ENCODE measurements around the gene PRKAR1A. TPM values are rescaled to one million over a fixed set of nuclear protein-coding genes. Genes with fewer than 3 reads are reported as not detected.

PRKAR1A gene
- total RNA-seq, 1 donor from 2014 or later: 226 TPM

- Histone ChIP-seq H3K4me3 (ENCODE audit: low read depth, low read length) (no peak overlapping the region), H3K27me3 (ENCODE audit: control insufficient read depth, insufficient read depth, low read length) (no peaks in the 10 kb centered on the region), H3K36me3 (ENCODE audit: control insufficient read depth, insufficient read depth, low read length) (no peaks in the 10 kb centered on the region)
- no peak for DNase-seq (ENCODE audit: low read depth)
- no peak for FAIRE-seq
- TF ChIP-seq, protein P1, sequence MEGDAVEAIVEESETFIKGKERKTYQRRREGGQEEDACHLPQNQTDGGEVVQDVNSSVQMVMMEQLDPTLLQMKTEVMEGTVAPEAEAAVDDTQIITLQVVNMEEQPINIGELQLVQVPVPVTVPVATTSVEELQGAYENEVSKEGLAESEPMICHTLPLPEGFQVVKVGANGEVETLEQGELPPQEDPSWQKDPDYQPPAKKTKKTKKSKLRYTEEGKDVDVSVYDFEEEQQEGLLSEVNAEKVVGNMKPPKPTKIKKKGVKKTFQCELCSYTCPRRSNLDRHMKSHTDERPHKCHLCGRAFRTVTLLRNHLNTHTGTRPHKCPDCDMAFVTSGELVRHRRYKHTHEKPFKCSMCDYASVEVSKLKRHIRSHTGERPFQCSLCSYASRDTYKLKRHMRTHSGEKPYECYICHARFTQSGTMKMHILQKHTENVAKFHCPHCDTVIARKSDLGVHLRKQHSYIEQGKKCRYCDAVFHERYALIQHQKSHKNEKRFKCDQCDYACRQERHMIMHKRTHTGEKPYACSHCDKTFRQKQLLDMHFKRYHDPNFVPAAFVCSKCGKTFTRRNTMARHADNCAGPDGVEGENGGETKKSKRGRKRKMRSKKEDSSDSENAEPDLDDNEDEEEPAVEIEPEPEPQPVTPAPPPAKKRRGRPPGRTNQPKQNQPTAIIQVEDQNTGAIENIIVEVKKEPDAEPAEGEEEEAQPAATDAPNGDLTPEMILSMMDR (IDR thresholded peaks at IDR 0.05; ENCODE audit: insufficient read depth, low read length, severe bottlenecking): no peak
Measured at GRCh38 chr17:68587026-68587425, 74.8 kb downstream of the PRKAR1A start.

GRCh38 chr17:68587847-68588246 lies 75.6 kb downstream of the PRKAR1A start:
- DNase-seq (ENCODE audit: low read depth) (no peak), FAIRE-seq (no peak)
- TF ChIP-seq, protein P1 (IDR thresholded peaks at IDR 0.05; ENCODE audit: insufficient read depth, low read length, severe bottlenecking): no peak
- H3K36me3 ChIP-seq (ENCODE audit: control insufficient read depth, insufficient read depth, low read length): no peaks in the 10 kb centered on the region
- no peaks in the 10 kb centered on the region for H3K27me3 ChIP-seq (ENCODE audit: control insufficient read depth, insufficient read depth, low read length)
- H3K4me3 ChIP-seq (ENCODE audit: low read depth, low read length): no peak overlapping the region

GRCh38 chr17:68588362-68588761 lies 76.1 kb downstream of the PRKAR1A start:
- H3K4me3 ChIP-seq (ENCODE audit: low read depth, low read length): no peak overlapping the region
- TF ChIP-seq, protein P1 (IDR thresholded peaks at IDR 0.05; ENCODE audit: insufficient read depth, low read length, severe bottlenecking): no peak
- H3K36me3 ChIP-seq (ENCODE audit: control insufficient read depth, insufficient read depth, low read length): no peaks in the 10 kb centered on the region
- no peak for FAIRE-seq
- no peak for DNase-seq (ENCODE audit: low read depth)
- no peaks in the 10 kb centered on the region for H3K27me3 ChIP-seq (ENCODE audit: control insufficient read depth, insufficient read depth, low read length)

GRCh38 chr17:68589086-68589485 lies 76.9 kb downstream of the PRKAR1A start:
- Histone ChIP-seq H3K36me3 (ENCODE audit: control insufficient read depth, insufficient read depth, low read length) (no peaks in the 10 kb centered on the region), H3K27me3 (ENCODE audit: control insufficient read depth, insufficient read depth, low read length) (no peaks in the 10 kb centered on the region), H3K4me3 (ENCODE audit: low read depth, low read length) (no peak overlapping the region)
- DNase-seq (ENCODE audit: low read depth): no peak
- TF ChIP-seq, protein P1 (IDR thresholded peaks at IDR 0.05; ENCODE audit: insufficient read depth, low read length, severe bottlenecking): no peak
- FAIRE-seq: no peak

- TF ChIP-seq, protein P1 (IDR thresholded peaks at IDR 0.05; ENCODE audit: insufficient read depth, low read length, severe bottlenecking): no peak
- H3K36me3 ChIP-seq (ENCODE audit: control insufficient read depth, insufficient read depth, low read length): no peaks in the 10 kb centered on the region
- no peaks in the 10 kb centered on the region for H3K27me3 ChIP-seq (ENCODE audit: control insufficient read depth, insufficient read depth, low read length)
- no peak for FAIRE-seq
- H3K4me3 ChIP-seq (ENCODE audit: low read depth, low read length): no peak overlapping the region
- no peak for DNase-seq (ENCODE audit: low read depth)
Measured at GRCh38 chr17:68591583-68591982, 79.4 kb downstream of the PRKAR1A start.

DNA sequence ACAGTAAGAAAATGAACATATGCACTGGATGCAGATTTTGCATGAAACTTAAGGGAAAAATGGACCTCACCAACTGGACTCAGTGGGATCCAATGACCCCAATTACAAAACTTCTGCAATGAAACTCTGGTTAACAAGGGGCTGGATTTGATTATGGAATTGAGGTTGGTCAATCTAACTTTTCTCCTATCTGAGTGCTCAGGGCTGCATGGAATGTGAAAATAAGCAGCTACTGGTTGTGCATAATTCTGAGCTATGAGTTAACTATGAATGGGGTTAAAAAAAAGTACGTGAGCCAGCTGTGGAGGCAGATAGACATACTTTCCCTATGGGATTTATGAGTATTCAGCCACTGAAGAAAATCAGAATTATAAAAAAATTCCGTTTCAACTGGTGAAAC lies 79.8 kb downstream of the PRKAR1A start:
- no peak for DNase-seq (ENCODE audit: low read depth)
- no peaks in the 10 kb centered on the region for H3K36me3 ChIP-seq (ENCODE audit: control insufficient read depth, insufficient read depth, low read length)
- TF ChIP-seq, protein P1 (IDR thresholded peaks at IDR 0.05; ENCODE audit: insufficient read depth, low read length, severe bottlenecking): no peak
- no peaks in the 10 kb centered on the region for H3K27me3 ChIP-seq (ENCODE audit: control insufficient read depth, insufficient read depth, low read length)
- H3K4me3 ChIP-seq (ENCODE audit: low read depth, low read length): no peak overlapping the region
- no peak for FAIRE-seq
